ENCODE results near the gene CTCFL. TPM values are rescaled to one million over a fixed set of nuclear protein-coding genes. Genes with fewer than 3 reads are reported as not detected.

Gene CTCFL
- total RNA-seq, 1 experiment from 2014 or later: not detected

DNA sequence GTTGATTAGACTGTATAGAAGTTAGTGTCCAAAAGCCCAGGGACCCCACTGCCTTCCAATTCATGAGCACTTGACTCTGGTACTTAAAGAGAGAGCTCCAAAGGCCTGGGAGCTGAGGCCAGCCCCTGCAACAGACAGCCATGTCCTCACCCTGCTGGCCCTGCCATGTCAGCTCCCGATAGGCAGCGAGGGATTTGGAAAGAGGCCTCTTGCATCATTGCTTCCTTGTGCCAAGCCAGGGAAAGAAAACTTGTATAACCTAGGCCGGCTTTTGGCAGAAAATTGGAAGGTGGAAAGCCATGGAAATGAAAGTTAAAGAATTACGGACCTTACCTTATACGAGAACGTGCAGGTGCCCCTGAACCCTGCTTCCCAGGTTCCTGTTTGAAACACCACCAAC, 27.5 kb upstream of the CTCFL start:
- Histone ChIP-seq H3K4me1 (replicated peaks; ENCODE audit: insufficient read depth) (no peaks in the 10 kb centered on the region), H3K4me3 (no peak overlapping the region), H3K27ac (no peak overlapping the region), H3K27me3 (ENCODE audit: insufficient read depth, low read depth) (peaks cover 95% of the 10 kb centered on the region), H3K9me3 (ENCODE audit: insufficient read depth, low read depth) (no peaks in the 10 kb centered on the region), H3K9me2 (ENCODE audit: insufficient read depth) (no peaks in the 10 kb centered on the region), H3K36me3 (ENCODE audit: low read depth) (no peaks in the 10 kb centered on the region), H3F3A (ENCODE audit: insufficient read depth, low read depth) (no peaks in the 10 kb centered on the region), H3K79me2 (ENCODE audit: low read depth) (no peaks in the 10 kb centered on the region), H3K4me2 (no peak overlapping the region), H4K20me1 (ENCODE audit: insufficient read depth) (no peaks in the 10 kb centered on the region), H2AFZ (no peak overlapping the region)
- TF ChIP-seq, protein P1, sequence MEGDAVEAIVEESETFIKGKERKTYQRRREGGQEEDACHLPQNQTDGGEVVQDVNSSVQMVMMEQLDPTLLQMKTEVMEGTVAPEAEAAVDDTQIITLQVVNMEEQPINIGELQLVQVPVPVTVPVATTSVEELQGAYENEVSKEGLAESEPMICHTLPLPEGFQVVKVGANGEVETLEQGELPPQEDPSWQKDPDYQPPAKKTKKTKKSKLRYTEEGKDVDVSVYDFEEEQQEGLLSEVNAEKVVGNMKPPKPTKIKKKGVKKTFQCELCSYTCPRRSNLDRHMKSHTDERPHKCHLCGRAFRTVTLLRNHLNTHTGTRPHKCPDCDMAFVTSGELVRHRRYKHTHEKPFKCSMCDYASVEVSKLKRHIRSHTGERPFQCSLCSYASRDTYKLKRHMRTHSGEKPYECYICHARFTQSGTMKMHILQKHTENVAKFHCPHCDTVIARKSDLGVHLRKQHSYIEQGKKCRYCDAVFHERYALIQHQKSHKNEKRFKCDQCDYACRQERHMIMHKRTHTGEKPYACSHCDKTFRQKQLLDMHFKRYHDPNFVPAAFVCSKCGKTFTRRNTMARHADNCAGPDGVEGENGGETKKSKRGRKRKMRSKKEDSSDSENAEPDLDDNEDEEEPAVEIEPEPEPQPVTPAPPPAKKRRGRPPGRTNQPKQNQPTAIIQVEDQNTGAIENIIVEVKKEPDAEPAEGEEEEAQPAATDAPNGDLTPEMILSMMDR (conservative IDR thresholded peaks at IDR 0.05): no peak
- TF ChIP-seq EZH2 (IDR thresholded peaks at IDR 0.05; ENCODE audit: low read depth): no peak
- POLR2A ChIA-PET (ENCODE audit: unreplicated experiment): no interaction called here
- no peak for DNase-seq
- CTCF ChIA-PET: no interaction called here
- BruUV-seq (replicated peaks): no TSS peak
- intact Hi-C loops (cut with micrococcal nuclease; ENCODE audit: unreplicated experiment): no loop called here

DNA sequence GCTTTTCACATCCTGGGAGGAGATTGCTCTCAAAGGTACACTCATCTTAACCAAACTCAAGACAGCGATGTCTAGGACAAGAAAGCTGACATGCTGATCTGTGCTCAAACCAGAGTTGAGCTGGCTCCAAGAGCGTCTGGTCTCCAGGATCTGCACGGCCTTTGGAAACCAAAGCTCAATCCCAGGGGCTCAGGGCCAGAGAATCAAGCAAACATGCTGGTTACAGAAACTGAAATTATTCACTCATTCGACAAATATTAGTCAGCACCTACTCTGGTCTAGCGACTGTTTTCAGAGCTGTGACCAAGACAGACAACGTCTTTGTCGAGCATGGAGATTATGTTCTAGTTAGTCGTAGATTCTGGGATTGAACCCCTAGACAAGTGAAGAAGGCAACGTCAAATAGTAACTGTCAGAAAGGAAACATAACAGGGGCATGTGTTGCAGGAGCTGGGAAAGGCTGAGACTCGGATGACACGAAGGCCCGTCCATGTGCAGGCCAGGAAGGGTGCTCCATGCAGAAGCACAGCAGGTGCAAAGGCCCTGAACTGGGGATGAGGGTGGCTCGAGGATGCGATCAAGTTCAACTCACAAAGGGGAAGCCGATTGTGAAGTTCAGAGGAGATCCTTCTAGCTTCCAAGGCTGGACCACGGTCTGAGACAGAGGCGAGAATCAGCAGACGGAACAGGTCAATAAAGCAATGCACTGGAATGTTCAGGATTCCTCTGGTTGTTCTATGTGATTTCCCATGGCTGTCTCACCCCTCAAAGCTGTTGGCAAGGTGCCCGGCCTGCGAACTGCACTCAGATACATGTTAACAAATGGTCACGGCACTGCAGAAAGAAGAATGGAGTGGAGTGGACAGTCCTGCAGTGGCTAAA, 23.5 kb upstream of the CTCFL start:
- ChIA-PET CTCF (no interaction called here), POLR2A (ENCODE audit: unreplicated experiment) (no interaction called here)
- H3K9me3 ChIP-seq (ENCODE audit: insufficient read depth, low read depth): no peaks in the 10 kb centered on the region
- no peaks in the 10 kb centered on the region for H3K9me2 ChIP-seq (ENCODE audit: insufficient read depth)
- no peaks in the 10 kb centered on the region for H3K4me1 ChIP-seq (replicated peaks; ENCODE audit: insufficient read depth)
- BruUV-seq (replicated peaks): no TSS peak
- H4K20me1 ChIP-seq (ENCODE audit: insufficient read depth): no peaks in the 10 kb centered on the region
- no peak overlapping the region for H3K4me3 ChIP-seq
- H3K27ac ChIP-seq: no peak overlapping the region
- no peak for DNase-seq
- intact Hi-C loops (cut with micrococcal nuclease; ENCODE audit: unreplicated experiment): no loop called here
- H2AFZ ChIP-seq: no peak overlapping the region
- H3F3A ChIP-seq (ENCODE audit: insufficient read depth, low read depth): no peaks in the 10 kb centered on the region
- no peaks in the 10 kb centered on the region for H3K79me2 ChIP-seq (ENCODE audit: low read depth)
- H3K27me3 ChIP-seq (ENCODE audit: insufficient read depth, low read depth): peaks cover 84% of the 10 kb centered on the region
- no peaks in the 10 kb centered on the region for H3K36me3 ChIP-seq (ENCODE audit: low read depth)
- TF ChIP-seq EZH2 (IDR thresholded peaks at IDR 0.05; ENCODE audit: low read depth): no peak
- TF ChIP-seq, protein P1 (conservative IDR thresholded peaks at IDR 0.05): no peak
- no peak overlapping the region for H3K4me2 ChIP-seq

DNA sequence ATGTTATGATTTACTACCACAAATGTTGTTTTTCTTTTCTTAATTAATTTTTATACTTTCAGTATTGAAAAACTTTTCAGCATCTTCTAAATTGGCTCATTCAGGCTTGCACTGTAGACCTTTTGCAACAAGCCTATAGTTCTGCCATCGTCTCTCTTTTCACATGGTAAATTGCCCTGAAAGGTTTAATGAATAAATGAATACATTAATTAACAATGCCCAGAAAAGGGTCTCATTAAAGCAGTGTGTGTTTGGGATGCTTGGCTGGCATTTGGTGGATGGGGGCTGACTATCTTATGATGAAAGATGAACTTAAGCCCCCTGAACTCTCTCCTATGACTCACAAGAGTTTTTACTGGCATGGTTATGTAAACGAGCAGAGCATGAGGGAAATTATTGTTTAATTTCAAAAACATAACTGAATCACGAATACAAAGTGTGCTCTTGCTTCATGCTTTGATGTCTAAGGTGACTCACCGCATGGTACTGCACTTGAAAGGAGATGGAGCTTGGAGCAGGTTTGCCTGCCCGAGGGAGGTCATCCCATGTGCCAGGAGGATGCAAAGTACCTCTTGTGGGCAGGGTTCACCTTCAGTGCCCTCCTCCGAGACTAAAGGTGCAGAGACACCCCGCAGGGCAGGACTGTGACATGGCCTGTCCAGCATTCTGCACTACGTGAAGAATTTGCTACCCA, 22.2 kb upstream of the CTCFL start:
- Histone ChIP-seq H3K27me3 (ENCODE audit: insufficient read depth, low read depth) (peaks cover 84% of the 10 kb centered on the region), H3K4me3 (no peak overlapping the region), H2AFZ (no peak overlapping the region), H3K36me3 (ENCODE audit: low read depth) (no peaks in the 10 kb centered on the region), H3F3A (ENCODE audit: insufficient read depth, low read depth) (no peaks in the 10 kb centered on the region), H3K4me2 (no peak overlapping the region), H3K4me1 (replicated peaks; ENCODE audit: insufficient read depth) (no peaks in the 10 kb centered on the region), H4K20me1 (ENCODE audit: insufficient read depth) (no peaks in the 10 kb centered on the region), H3K9me2 (ENCODE audit: insufficient read depth) (no peaks in the 10 kb centered on the region), H3K9me3 (ENCODE audit: insufficient read depth, low read depth) (no peaks in the 10 kb centered on the region), H3K27ac (no peak overlapping the region), H3K79me2 (ENCODE audit: low read depth) (no peaks in the 10 kb centered on the region)
- TF ChIP-seq EZH2 (IDR thresholded peaks at IDR 0.05; ENCODE audit: low read depth): no peak
- TF ChIP-seq, protein P1 (conservative IDR thresholded peaks at IDR 0.05): no peak
- intact Hi-C loops (cut with micrococcal nuclease; ENCODE audit: unreplicated experiment): no loop called here
- POLR2A ChIA-PET (ENCODE audit: unreplicated experiment): no interaction called here
- BruUV-seq (replicated peaks): no TSS peak
- DNase-seq: peak in 1 of 2 experiments; percentile 66
- CTCF ChIA-PET: no interaction called here
